GM12801 (cell line): ENCODE results near the gene ATR.

ENCODE experiments used
- CTCF ChIP-seq: IDR thresholded peaks from one replicate; pipeline ENCODE4 v1.5.1; 2011; ENCODE audit warnings: control low read depth; ENCODE audit not compliant: insufficient read length; ENCODE audit errors: extremely low read depth

ATR gene

GRCh38 chr3:142588703-142589102 is 10.2 kb upstream of the ATR start:
- TF ChIP-seq CTCF: no peak

GRCh38 chr3:142586803-142587406 is 8.4 kb upstream of the ATR start:
- no peak for TF ChIP-seq CTCF

GRCh38 chr3:142580061-142580423 is 1.5 kb upstream of the ATR start:
- no peak for TF ChIP-seq CTCF

GRCh38 chr3:142577696-142578328 is 721 bp downstream of the ATR start:
- TF ChIP-seq CTCF: no peak

- TF ChIP-seq CTCF: no peak
These were observed 1.7 kb downstream of the ATR start for GRCh38 chr3:142576792-142577191.

- no peak for TF ChIP-seq CTCF
These were observed 3.9 kb downstream of the ATR start for GRCh38 chr3:142574665-142575064.

GRCh38 chr3:142568393-142569017 is 10.0 kb downstream of the ATR start:
- TF ChIP-seq CTCF: no peak
